Measurements from ENCODE around the gene SORCS2.
"Not testable (repeated sequence)": the region's sequence is repeated elsewhere in the genome, so short reads cannot be mapped to it uniquely, and the experiment has no call there.

Gene SORCS2

DNA sequence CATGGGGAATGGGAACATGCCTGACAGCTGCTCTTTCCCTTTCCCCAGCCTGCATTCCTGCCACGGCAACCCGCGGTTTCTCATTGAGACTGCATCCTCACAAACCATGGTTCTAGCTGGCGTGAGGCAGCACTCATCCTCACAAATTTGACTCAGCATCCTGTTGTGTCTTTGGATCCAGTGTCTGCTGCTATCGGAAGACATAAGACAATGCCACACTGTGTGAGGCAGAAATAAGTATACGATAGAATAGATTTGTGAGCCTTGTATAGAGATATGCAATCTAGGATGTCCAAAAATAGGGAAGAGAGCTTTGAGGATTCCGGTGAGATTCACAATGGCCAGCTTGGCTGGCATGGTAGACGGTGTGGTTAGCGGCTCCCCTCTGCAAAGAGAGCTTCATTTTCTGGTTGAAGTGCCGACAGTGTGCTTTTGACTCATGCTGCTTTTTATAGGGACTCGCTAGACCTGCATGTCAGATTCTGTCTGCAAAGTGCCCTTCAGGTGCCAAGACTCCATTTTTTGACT lies 403.7 kb downstream of the SORCS2 start:
- no peak overlapping the region for H3K4me3 ChIP-seq
- TF ChIP-seq, protein P1, sequence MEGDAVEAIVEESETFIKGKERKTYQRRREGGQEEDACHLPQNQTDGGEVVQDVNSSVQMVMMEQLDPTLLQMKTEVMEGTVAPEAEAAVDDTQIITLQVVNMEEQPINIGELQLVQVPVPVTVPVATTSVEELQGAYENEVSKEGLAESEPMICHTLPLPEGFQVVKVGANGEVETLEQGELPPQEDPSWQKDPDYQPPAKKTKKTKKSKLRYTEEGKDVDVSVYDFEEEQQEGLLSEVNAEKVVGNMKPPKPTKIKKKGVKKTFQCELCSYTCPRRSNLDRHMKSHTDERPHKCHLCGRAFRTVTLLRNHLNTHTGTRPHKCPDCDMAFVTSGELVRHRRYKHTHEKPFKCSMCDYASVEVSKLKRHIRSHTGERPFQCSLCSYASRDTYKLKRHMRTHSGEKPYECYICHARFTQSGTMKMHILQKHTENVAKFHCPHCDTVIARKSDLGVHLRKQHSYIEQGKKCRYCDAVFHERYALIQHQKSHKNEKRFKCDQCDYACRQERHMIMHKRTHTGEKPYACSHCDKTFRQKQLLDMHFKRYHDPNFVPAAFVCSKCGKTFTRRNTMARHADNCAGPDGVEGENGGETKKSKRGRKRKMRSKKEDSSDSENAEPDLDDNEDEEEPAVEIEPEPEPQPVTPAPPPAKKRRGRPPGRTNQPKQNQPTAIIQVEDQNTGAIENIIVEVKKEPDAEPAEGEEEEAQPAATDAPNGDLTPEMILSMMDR (IDR thresholded peaks at IDR 0.05) = no peak
- DNase-seq (ENCODE audit: low spot score) = no peak
- no peak overlapping the region for H3K27ac ChIP-seq

DNA sequence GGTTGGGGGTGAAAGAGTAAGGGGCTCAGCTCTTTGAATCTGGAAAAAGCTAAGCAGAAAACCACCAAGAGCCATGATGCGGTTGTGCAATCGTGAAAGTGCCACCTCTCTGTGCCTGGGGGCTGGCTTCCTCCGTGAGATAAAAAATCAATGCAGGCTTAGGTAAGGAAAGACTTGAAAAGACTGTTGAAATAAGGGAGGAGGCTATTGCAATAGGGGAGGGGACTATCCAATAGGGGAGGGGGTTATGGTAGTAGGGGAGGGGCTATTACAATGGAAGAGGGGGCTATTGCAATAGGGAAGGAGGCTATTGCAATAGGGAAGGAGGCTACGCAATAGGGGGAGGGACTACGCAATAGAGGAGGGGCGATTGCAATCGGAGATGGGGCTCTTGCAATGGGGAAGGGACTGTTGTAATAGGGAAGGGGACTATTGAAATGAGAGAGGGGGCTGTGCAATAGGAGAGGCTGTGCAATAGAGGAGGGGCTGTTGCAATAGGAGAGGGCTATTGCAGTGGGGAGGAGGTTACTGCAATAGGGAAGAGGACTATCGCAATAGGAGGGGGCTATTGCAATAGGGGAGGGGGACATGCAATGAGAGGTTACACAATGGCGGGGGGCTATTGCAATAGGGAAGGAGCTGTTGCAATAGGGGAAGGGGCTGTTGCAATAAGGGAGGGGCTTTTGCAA lies 404.7 kb downstream of the SORCS2 start:
- no peak overlapping the region for H3K27ac ChIP-seq
- TF ChIP-seq, protein P1 (IDR thresholded peaks at IDR 0.05) = no peak
- no peak for DNase-seq (ENCODE audit: low spot score)
- H3K4me3 ChIP-seq = no peak overlapping the region

DNA sequence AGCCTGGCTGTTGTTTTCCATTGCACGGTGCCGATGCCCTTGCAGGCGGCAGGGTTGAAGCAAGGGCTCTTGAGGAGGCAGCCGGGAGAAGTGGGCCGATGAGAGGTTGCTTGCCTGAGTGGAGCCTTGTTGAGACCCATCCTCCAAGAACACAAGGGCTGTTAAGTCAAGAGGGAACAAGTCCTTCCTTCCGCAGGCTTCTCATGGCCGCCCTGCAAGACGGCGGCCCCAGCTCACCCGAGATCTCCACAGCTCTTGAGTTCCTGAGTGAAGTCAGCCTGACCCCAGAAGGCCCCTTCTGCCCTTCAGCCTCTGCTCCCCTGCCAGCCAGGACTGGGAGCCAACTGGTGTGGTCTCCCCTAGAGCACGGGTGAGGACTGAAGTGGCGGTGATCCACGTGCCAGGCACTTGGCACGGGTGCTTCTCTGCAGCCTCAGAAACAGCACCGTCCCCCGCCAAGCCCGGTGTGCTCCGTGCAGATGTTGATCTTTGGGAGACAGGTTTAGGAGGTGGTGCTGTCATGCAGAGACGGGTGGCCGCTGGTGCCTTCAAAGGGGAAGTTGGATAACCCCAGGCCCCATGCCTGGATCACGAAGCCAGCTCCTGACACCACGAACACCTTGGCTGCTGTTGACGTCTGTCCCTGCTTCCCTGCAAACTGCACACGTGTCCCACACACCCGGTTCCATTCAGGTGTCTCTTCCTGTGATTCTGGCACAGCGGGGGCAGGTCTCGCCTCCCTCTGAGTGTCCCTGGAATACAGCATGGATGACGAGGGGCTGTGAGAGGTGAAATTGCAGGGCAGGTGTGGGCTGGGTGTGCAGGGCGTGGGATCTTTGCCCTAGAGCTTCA lies 406.8 kb downstream of the SORCS2 start:
- Histone ChIP-seq H3K27ac (no peak overlapping the region), H3K4me3 (no peak overlapping the region)
- no peak for DNase-seq (ENCODE audit: low spot score)
- TF ChIP-seq, protein P1 (IDR thresholded peaks at IDR 0.05) = no peak

DNA sequence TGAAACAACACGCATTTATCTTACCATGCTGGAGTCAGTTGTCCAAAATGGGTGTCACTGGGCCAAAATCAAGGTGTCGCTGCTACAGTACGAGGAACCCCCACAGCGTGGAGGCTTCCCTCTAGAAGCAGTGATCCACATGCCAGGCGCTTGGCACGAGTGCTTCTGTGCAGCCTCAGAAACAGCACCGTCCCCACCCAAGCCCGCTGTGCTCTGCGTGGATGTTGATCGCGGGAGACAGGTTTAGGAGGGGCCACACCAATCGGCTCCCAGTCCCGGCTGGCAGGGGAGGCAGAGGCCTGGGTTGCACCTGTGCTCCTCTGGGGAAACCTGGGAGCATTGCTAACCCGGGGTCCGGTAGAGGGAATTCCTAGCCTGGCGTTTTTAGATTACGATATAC lies 407.9 kb downstream of the SORCS2 start:
- no peak overlapping the region for H3K4me3 ChIP-seq
- TF ChIP-seq, protein P1 (IDR thresholded peaks at IDR 0.05) = no peak
- H3K27ac ChIP-seq = no peak overlapping the region
- no peak for DNase-seq (ENCODE audit: low spot score)

DNA sequence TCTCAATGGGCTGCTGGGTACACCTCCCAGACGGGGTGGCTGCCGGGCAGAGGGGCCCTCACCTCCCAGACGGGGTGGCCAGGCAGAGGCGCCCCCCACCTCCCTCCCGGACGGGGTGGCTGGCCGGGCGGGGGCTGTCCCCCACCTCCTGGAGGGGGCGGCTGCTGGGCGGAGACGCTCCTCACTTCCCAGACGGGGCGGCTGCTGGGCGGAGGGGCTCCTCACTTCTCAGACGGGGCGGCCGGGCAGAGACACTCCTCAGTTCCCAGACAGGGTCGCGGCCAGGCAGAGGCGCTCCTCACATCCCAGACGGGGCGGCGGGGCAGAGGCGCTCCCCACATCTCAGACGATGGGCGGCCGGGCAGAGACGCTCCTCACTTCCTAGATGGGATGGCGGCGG lies 409.8 kb downstream of the SORCS2 start:
- DNase-seq (ENCODE audit: low spot score); H3K4me3 ChIP-seq; H3K27ac ChIP-seq: not testable (repeated sequence)

DNA sequence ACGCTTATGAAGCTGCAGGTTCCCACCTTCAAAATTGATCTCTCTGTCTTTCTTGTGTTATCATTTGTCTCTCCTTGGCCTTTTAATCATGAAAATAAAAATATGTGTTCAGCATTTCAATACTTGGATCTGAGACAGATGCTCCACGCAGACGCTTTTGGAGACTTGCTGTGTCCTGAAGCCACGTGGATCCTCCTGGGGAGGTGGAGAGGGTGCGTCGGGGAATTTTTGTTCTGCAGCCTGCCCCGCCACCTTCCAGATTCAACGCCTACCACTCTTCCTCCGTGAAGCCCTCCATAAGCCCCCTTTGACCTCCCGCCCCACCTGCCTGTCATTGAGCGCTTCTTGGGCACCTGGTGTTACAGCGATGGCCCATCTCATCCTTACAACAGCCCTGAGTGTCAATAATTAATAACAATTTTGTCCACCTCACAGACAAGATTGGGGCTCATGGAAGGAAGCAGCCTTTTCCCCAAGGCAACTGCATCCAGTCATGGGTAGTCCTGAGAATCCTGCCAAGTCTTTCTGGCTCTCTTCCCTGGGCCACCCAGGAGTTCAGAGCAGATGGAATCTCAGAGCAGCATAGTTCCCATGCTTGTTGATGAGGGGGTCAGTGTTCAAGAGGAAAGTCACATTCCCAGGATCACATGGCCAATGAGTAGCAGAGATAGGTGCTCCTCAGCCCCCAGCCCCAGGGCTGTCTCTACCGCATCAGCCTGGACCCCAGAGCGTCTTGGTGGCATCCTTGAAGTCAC lies 415.0 kb downstream of the SORCS2 start:
- Histone ChIP-seq H3K27ac (no peak overlapping the region), H3K4me3 (no peak overlapping the region)
- TF ChIP-seq, protein P1 (IDR thresholded peaks at IDR 0.05) = no peak
- DNase-seq (ENCODE audit: low spot score) = no peak

DNA sequence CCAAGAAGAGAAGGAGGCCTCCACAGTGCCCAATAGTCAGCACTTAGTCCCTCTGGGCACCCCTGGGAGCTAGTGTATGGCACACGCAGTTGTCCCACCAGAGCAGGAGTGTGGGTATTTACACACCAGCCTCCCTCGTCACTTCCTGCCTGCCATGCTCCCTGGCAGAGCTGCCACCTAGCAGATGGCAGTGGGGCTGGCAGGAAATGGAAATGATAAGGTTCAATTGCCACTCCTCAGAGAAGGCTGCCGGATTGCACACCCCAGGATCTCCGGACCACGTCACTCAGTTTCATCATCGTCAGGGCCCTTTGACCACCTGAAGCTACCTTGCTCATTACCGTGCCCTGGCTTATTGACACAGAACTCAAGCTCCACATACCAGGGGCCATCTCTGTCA lies 415.7 kb downstream of the SORCS2 start:
- H3K4me3 ChIP-seq = no peak overlapping the region
- no peak overlapping the region for H3K27ac ChIP-seq
- DNase-seq (ENCODE audit: low spot score) = no peak
- TF ChIP-seq, protein P1 (IDR thresholded peaks at IDR 0.05) = no peak
